ENCODE results near the gene TBX15.

DNA sequence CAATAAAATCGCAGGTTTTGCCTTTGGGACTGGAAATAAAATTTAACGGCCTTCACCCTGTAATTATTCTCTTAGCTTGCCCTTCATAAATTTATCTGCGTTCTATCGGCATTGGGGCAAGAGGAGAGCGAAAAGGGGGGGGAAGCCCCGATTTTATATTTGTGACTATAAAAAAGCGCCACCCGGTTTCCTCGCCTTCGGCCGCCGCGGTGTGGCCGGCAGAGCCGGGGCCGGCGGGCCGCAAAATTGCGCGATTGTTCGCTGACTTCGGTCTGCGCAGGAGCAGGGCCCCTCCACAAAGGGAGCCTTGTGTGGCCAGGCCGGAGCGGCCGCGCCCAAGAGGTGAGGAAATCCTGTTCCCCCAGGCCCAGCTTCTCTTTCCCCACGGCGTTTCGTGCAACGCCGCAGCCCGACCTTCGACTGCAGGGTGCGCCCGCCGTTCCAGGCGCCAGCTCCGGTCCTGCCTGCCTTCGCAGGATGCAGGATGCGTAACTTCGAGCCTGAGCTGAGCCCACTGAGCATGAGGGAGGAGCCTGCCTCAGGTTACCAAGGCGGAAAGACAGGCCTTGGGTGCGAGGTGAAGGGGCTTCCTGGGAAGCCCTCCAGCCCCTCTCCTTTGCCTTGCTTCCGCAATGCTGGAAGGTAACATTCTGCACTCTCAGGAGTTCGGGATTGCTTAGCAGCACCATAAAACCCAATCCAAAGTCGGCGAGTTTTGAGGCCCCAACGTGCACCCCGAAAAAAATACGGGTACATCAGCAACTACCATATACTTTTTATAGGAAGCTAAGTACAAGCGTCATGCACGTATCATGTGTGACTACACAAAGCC lies 4.9 kb upstream of the TBX15 start:
- TF ChIP-seq, protein P1, sequence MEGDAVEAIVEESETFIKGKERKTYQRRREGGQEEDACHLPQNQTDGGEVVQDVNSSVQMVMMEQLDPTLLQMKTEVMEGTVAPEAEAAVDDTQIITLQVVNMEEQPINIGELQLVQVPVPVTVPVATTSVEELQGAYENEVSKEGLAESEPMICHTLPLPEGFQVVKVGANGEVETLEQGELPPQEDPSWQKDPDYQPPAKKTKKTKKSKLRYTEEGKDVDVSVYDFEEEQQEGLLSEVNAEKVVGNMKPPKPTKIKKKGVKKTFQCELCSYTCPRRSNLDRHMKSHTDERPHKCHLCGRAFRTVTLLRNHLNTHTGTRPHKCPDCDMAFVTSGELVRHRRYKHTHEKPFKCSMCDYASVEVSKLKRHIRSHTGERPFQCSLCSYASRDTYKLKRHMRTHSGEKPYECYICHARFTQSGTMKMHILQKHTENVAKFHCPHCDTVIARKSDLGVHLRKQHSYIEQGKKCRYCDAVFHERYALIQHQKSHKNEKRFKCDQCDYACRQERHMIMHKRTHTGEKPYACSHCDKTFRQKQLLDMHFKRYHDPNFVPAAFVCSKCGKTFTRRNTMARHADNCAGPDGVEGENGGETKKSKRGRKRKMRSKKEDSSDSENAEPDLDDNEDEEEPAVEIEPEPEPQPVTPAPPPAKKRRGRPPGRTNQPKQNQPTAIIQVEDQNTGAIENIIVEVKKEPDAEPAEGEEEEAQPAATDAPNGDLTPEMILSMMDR (IDR thresholded peaks at IDR 0.05; ENCODE audit: low read depth, low read length): no peak
- TF ChIP-seq EZH2phosphoT487 (IDR thresholded peaks at IDR 0.05; ENCODE audit: low read depth): no peak

All from OCI-LY3 (cell line).